GM23338 (cell line): Measurements from ENCODE around the gene PLIN4. TPM values are rescaled to one million over a fixed set of nuclear protein-coding genes. Genes with fewer than 3 reads are reported as not detected.
"Not testable (repeated sequence)": the region's sequence is repeated elsewhere in the genome, so short reads cannot be mapped to it uniquely, and the experiment has no call there.

Source experiments
- ATAC-seq: fragments of 200-7000 bp; cut with Tn5 transposase; 3 replicates; pipeline ENCODE4 v1.9.1; 2020
- DNase-seq: peaks from one replicate; pipeline ENCODE4 v3.0.0-alpha.2; 2015; ENCODE audit warnings: low spot score
- H2AFZ ChIP-seq: fragments of 200-600 bp; sonication (generic); 2 replicates; pipeline ENCODE4 v1.8.0; 2016; ENCODE audit warnings: antibody characterized with exemption, mild to moderate bottlenecking, moderate library complexity
- H3F3A ChIP-seq: fragments of 200-600 bp; sonication (generic); replicated peaks from 2 replicates; pipeline ENCODE4 v1.8.0; 2017; ENCODE audit warnings: antibody characterized with exemption, mixed run types, low read depth
- H3K27ac ChIP-seq: fragments of 200-600 bp; sonication (generic); 2 replicates; pipeline ENCODE4 v1.6.1; 2016; ENCODE audit warnings: low read depth
- H3K27me3 ChIP-seq: fragments of 200-600 bp; sonication (generic); 2 replicates; pipeline ENCODE4 v1.8.0; 2016; ENCODE audit warnings: mild to moderate bottlenecking, mixed run types, moderate library complexity; ENCODE audit not compliant: insufficient read depth
- H3K36me3 ChIP-seq: fragments of 200-600 bp; sonication (generic); 2 replicates; pipeline ENCODE4 v1.8.0; 2016; ENCODE audit warnings: mild to moderate bottlenecking; ENCODE audit not compliant: insufficient read depth
- H3K4me1 ChIP-seq: fragments of 200-600 bp; sonication (generic); 2 replicates; pipeline ENCODE4 v1.8.0; 2016; ENCODE audit warnings: mild to moderate bottlenecking, moderate library complexity; ENCODE audit not compliant: insufficient read depth
- H3K4me2 ChIP-seq: fragments of 200-600 bp; sonication (generic); 2 replicates; pipeline ENCODE4 v1.7.1; 2017; ENCODE audit warnings: mixed run types
- H3K4me3 ChIP-seq: fragments of 200-600 bp; sonication (generic); 2 replicates; pipeline ENCODE4 v1.6.1; 2016; ENCODE audit warnings: mixed run types
- H3K79me2 ChIP-seq: fragments of 200-600 bp; sonication (generic); replicated peaks from 2 replicates; pipeline ENCODE4 v1.8.0; 2017; ENCODE audit warnings: mild to moderate bottlenecking; ENCODE audit not compliant: insufficient read depth
- H3K9me2 ChIP-seq: fragments of 200-600 bp; sonication (generic); 2 replicates; pipeline ENCODE4 v1.8.0; 2017; ENCODE audit not compliant: insufficient read depth
- H4K20me1 ChIP-seq: fragments of 200-600 bp; sonication (generic); replicated peaks from 2 replicates; pipeline ENCODE4 v1.8.0; 2017; ENCODE audit warnings: mild to moderate bottlenecking; ENCODE audit not compliant: insufficient read depth
- H3K27ac Mint-ChIP-seq: 2 replicates; pipeline ENCODE4 v1.8.0; 2020; ENCODE audit warnings: inconsistent platforms, mild to moderate bottlenecking, moderate library complexity, mixed read lengths
- H3K27me3 Mint-ChIP-seq: 3 replicates; pipeline ENCODE4 v1.8.0; 2022; ENCODE audit warnings: low read depth, mild to moderate bottlenecking, moderate library complexity, mixed read lengths, inconsistent platforms; ENCODE audit not compliant: insufficient read depth, poor library complexity
- H3K36me3 Mint-ChIP-seq: 3 replicates; pipeline ENCODE4 v1.8.0; 2021; ENCODE audit warnings: low read depth, mild to moderate bottlenecking, inconsistent platforms, moderate library complexity, mixed read lengths
- H3K4me1 Mint-ChIP-seq: 3 replicates; pipeline ENCODE4 v1.8.0; 2020; ENCODE audit warnings: mild to moderate bottlenecking, inconsistent platforms, mixed read lengths
- H3K4me3 Mint-ChIP-seq: 3 replicates; pipeline ENCODE4 v1.8.0; 2021; ENCODE audit warnings: moderate library complexity, mild to moderate bottlenecking, inconsistent platforms, mixed read lengths
- H3K9me3 Mint-ChIP-seq: 3 replicates; pipeline ENCODE4 v1.8.0; 2020; ENCODE audit warnings: moderate library complexity, mild to moderate bottlenecking, inconsistent platforms, mixed read lengths
- POLR2AphosphoS5 ChIP-seq: IDR thresholded peaks from 2 replicates; pipeline ENCODE4 v1.6.1; 2016; ENCODE audit warnings: antibody characterized with exemption, low read depth
- STAT1 ChIP-seq: IDR thresholded peaks from one replicate; pipeline ENCODE4 v1.6.1; 2016; ENCODE audit warnings: antibody characterized with exemption; ENCODE audit not compliant: unreplicated experiment
- ZNF114 ChIP-seq: fragments of 250-450 bp; sonication (Bioruptor Pico); IDR thresholded peaks from 2 replicates; pipeline ENCODE4 v1.5.0; 2020; ENCODE audit warnings: mild to moderate bottlenecking, moderate library complexity
- polyA plus RNA-seq: library from polyadenylated mRNA; unstranded; fragments of >200 nt; fragmentation: Nextera tagmentation; extraction: Ambion mirVana; gene quantifications from 2 replicates; pipeline ENCODE4 v1.2.1, GENCODE V29; 2016
- total RNA-seq: library from RNA; depleted of rRNA; stranded (reverse); fragments of >200 nt; shearing (Covaris generic); gene quantifications from 2 replicates; pipeline ENCODE4 v1.2.3, GENCODE V29; 2014
- TF ChIP-seq, protein P1 (sequence below), 2 experiments: fragments of 200-600 bp in 1 of 2; sonication (generic) in 1 of 2; conservative IDR thresholded peaks; 2 replicates each; pipeline versions ENCODE4 v1.5.1 to v1.6.1; 2016 to 2017; ENCODE audit warnings: antibody characterized with exemption in 2 of 2, low read depth in 2 of 2, mild to moderate bottlenecking in 2 of 2, moderate library complexity in 1 of 2
- TF ChIP-seq, protein P2 (sequence below): IDR thresholded peaks from one replicate; pipeline ENCODE4 v1.6.1; 2018; ENCODE audit warnings: antibody characterized with exemption; ENCODE audit not compliant: unreplicated experiment

Gene PLIN4
- total and polyA plus RNA-seq, 2 experiments from 2014 or later: 0.19 to 0.59 TPM

DNA sequence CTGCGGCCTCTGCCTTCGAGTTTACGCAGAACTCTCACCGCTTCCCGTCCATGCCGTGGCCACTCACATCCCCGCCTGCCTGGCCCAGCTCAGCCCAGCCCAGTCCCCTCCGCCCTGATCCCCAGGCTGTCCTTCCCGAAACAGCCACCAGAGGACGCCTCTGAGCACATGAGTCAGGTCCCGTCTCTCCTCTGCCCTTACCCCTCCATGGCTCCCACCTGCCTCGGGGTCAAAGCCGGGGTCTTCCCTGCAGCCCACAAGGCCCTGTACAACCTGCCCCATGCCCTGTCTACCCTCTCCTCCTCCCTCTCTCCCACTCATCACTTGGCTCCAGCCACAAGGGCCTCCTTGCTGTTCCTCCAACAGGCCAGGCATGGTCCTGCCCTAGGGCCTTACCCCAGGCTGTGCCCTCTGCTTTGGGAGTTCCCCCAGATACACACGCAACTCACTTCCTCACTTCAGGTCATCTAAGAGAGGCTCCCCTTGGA is 49.3 kb upstream of the PLIN4 start:
- Mint-ChIP-seq H3K27ac (no peak overlapping the region), H3K9me3 (no peaks in the 10 kb centered on the region), H3K4me3 (no peak overlapping the region), H3K27me3 (peaks cover 5% of the 10 kb centered on the region), H3K36me3 (no peaks in the 10 kb centered on the region), H3K4me1 (peaks cover 3% of the 10 kb centered on the region; the same call in 1 of the 3 replicates)
- H2AFZ ChIP-seq: no peak overlapping the region
- no peaks in the 10 kb centered on the region for H3K9me2 ChIP-seq
- no peaks in the 10 kb centered on the region for H3K36me3 ChIP-seq
- H3K27me3 ChIP-seq: no peaks in the 10 kb centered on the region
- H3K4me3 ChIP-seq: no peak overlapping the region
- TF ChIP-seq, protein P1, sequence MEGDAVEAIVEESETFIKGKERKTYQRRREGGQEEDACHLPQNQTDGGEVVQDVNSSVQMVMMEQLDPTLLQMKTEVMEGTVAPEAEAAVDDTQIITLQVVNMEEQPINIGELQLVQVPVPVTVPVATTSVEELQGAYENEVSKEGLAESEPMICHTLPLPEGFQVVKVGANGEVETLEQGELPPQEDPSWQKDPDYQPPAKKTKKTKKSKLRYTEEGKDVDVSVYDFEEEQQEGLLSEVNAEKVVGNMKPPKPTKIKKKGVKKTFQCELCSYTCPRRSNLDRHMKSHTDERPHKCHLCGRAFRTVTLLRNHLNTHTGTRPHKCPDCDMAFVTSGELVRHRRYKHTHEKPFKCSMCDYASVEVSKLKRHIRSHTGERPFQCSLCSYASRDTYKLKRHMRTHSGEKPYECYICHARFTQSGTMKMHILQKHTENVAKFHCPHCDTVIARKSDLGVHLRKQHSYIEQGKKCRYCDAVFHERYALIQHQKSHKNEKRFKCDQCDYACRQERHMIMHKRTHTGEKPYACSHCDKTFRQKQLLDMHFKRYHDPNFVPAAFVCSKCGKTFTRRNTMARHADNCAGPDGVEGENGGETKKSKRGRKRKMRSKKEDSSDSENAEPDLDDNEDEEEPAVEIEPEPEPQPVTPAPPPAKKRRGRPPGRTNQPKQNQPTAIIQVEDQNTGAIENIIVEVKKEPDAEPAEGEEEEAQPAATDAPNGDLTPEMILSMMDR (conservative IDR thresholded peaks at IDR 0.05; ENCODE audit: low read depth in 2 of 2): peak; percentile 89 to 97
- no peak for TF ChIP-seq ZNF114 (CRISPR knock-in tag)
- TF ChIP-seq, protein P2, sequence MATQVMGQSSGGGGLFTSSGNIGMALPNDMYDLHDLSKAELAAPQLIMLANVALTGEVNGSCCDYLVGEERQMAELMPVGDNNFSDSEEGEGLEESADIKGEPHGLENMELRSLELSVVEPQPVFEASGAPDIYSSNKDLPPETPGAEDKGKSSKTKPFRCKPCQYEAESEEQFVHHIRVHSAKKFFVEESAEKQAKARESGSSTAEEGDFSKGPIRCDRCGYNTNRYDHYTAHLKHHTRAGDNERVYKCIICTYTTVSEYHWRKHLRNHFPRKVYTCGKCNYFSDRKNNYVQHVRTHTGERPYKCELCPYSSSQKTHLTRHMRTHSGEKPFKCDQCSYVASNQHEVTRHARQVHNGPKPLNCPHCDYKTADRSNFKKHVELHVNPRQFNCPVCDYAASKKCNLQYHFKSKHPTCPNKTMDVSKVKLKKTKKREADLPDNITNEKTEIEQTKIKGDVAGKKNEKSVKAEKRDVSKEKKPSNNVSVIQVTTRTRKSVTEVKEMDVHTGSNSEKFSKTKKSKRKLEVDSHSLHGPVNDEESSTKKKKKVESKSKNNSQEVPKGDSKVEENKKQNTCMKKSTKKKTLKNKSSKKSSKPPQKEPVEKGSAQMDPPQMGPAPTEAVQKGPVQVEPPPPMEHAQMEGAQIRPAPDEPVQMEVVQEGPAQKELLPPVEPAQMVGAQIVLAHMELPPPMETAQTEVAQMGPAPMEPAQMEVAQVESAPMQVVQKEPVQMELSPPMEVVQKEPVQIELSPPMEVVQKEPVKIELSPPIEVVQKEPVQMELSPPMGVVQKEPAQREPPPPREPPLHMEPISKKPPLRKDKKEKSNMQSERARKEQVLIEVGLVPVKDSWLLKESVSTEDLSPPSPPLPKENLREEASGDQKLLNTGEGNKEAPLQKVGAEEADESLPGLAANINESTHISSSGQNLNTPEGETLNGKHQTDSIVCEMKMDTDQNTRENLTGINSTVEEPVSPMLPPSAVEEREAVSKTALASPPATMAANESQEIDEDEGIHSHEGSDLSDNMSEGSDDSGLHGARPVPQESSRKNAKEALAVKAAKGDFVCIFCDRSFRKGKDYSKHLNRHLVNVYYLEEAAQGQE: no peak
- ATAC-seq (peak; percentile 93), DNase-seq (peak; percentile 91)
- H3K4me2 ChIP-seq: no peak overlapping the region
- 0 out of 2 replicates have a peak, but pooled peaks cover 3% of the 10 kb centered on the region for H3F3A ChIP-seq
- H3K79me2 ChIP-seq: no peaks in the 10 kb centered on the region; the same call in 1 of the 2 replicates
- H3K4me1 ChIP-seq: no peaks in the 10 kb centered on the region
- peaks cover 12% of the 10 kb centered on the region for H4K20me1 ChIP-seq
- H3K27ac ChIP-seq: no peak overlapping the region

DNA sequence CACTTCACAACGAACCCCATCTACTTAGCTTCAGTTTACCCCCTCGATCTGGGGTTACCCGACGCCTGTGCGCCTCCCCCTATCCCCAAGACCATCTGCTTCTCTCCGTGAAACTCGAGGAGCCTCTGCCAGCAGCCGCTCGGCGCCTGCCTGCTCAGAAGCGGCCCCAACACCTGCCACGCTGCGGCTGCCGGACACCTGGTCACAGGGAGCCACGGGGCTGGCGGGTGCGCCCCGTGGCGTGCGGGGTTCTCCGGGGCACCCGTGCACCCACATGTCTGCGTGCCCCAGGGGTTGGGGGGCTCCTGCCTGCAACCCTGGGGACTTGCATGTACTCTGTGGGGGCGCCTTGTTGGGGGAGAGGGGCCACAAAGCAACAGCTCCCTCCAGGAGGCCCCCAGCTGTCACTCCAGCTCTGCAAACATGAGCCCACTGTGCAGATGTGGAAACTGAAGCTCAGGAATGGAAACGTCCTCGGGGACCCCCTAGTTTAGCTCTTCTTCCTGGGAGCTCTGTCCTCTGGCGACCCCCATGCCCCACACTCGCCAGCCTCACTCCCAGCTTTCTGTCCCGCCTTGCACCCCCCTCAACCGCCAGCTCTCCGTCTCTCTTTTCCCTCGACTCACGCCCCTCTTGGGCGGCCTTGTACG is 48.2 kb upstream of the PLIN4 start:
- no peaks in the 10 kb centered on the region for H3K36me3 ChIP-seq
- no peak for DNase-seq
- no peak overlapping the region for H3K4me3 ChIP-seq
- ATAC-seq: no peak
- H3K27me3 Mint-ChIP-seq: peaks cover 5% of the 10 kb centered on the region
- H3K4me2 ChIP-seq: no peak overlapping the region
- H3K4me1 ChIP-seq: no peaks in the 10 kb centered on the region
- H3K36me3 Mint-ChIP-seq: no peaks in the 10 kb centered on the region
- TF ChIP-seq STAT1 (no peak), POLR2AphosphoS5 (no peak)
- H3K27ac ChIP-seq: no peak overlapping the region
- H3K4me3 Mint-ChIP-seq: no peak overlapping the region
- no peaks in the 10 kb centered on the region for H3K9me3 Mint-ChIP-seq
- no peak overlapping the region for H3K27ac Mint-ChIP-seq
- peaks cover 3% of the 10 kb centered on the region; the same call in 1 of the 3 replicates for H3K4me1 Mint-ChIP-seq
- no peaks in the 10 kb centered on the region for H3K27me3 ChIP-seq
- peaks cover 10% of the 10 kb centered on the region for H4K20me1 ChIP-seq
- H3F3A ChIP-seq: 0 out of 2 replicates have a peak, but pooled peaks cover 3% of the 10 kb centered on the region
- no peaks in the 10 kb centered on the region; the same call in 1 of the 2 replicates for H3K79me2 ChIP-seq
- H3K9me2 ChIP-seq: no peaks in the 10 kb centered on the region
- H2AFZ ChIP-seq: no peak overlapping the region

DNA sequence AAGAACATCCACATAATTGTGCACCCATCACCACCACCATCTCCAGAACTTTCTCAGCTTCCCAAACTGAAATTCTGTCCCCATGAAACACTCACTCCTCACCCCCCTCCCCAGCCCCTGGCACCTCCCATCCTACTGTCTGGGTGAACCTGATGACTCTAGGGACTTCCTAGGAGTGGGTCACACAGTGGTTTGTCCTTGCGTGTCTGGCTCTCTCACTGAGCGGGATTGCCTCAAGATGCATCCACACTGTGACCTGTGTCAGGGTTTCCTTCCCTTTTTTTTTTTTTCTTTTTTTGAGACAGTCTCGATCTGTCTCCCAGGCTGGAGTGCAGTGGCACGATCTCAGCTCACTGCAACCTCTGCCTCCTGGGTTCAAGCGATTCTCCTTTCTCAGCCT is 45.3 kb upstream of the PLIN4 start:
- H3K4me1 Mint-ChIP-seq, H3K9me3 Mint-ChIP-seq, H3K4me2 ChIP-seq, H3K36me3 Mint-ChIP-seq, H3K27ac Mint-ChIP-seq, H2AFZ ChIP-seq, H3K4me3 Mint-ChIP-seq, H3K27me3 Mint-ChIP-seq, H3K27ac ChIP-seq, H3K4me1 ChIP-seq, H3K36me3 ChIP-seq, H3K27me3 ChIP-seq, H3K4me3 ChIP-seq, DNase-seq, H3K79me2 ChIP-seq, H3K9me2 ChIP-seq, H3F3A ChIP-seq, ATAC-seq: not testable (repeated sequence)
- H4K20me1 ChIP-seq: peaks cover 12% of the 10 kb centered on the region

DNA sequence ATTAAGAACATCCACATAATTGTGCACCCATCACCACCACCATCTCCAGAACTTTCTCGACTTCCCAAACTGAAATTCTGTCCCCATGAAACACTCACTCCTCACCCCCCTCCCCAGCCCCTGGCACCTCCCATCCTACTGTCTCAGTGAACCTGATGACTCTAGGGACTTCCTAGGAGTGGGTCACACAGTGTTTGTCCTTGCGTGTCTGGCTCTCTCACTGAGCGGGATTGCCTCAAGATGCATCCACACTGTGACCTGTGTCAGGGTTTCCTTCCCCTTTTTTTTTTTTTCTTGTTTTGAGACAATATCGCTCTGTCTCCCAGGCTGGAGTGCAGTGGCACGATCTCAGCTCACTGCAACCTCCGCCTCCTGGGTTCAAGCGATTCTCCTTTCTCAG is 43.8 kb upstream of the PLIN4 start:
- not testable (repeated sequence) for ATAC-seq, H3K27ac Mint-ChIP-seq, H3K27me3 ChIP-seq, H3K4me3 ChIP-seq, H3K27ac ChIP-seq, H3K4me1 Mint-ChIP-seq, H3K79me2 ChIP-seq, H2AFZ ChIP-seq, H3K4me3 Mint-ChIP-seq, H3K9me3 Mint-ChIP-seq, H3F3A ChIP-seq, H3K4me2 ChIP-seq, H3K4me1 ChIP-seq, H3K36me3 ChIP-seq, DNase-seq, H3K9me2 ChIP-seq, H3K36me3 Mint-ChIP-seq
- peaks cover 14% of the 10 kb centered on the region for H3K27me3 Mint-ChIP-seq
- H4K20me1 ChIP-seq: peaks cover 14% of the 10 kb centered on the region
